Liver (tissue), 9 donors: ENCODE data around the gene EYA3. TPM values are rescaled to one million over a fixed set of nuclear protein-coding genes. Genes with fewer than 3 reads are reported as not detected.

Experiments
- DNase-seq: peaks from one replicate; pipeline ENCODE4 v3.0.0-alpha.2; 2017; ENCODE audit warnings: low spot score
- H3K27ac ChIP-seq, 2 donors: one replicate each; pipeline ENCODE4 v1.7.0; 2013; ENCODE audit warnings: inconsistent platforms in 2 of 2, low read length in 2 of 2, control low read depth in 1 of 2, low read depth in 1 of 2, mild to moderate bottlenecking in 1 of 2
- H3K27me3 ChIP-seq, 4 donors: one replicate each; pipeline versions ENCODE4 v1.6.1 to v1.7.0; 2013; ENCODE audit warnings: low read length in 3 of 4, inconsistent platforms in 1 of 4, mild to moderate bottlenecking in 1 of 4, moderate library complexity in 1 of 4; ENCODE audit not compliant: control insufficient read depth in 4 of 4, insufficient read depth in 4 of 4
- H3K36me3 ChIP-seq, 4 donors: one replicate each; pipeline versions ENCODE4 v1.6.1 to v1.7.0; 2013; ENCODE audit warnings: low read length in 3 of 4, mild to moderate bottlenecking in 3 of 4, low read depth in 1 of 4, moderate library complexity in 1 of 4; ENCODE audit not compliant: control insufficient read depth in 4 of 4, insufficient read depth in 3 of 4
- H3K4me1 ChIP-seq, 4 donors: one replicate each; pipeline versions ENCODE4 v1.6.1 to v1.7.0; 2013; ENCODE audit warnings: low read length in 3 of 4, mild to moderate bottlenecking in 3 of 4, moderate library complexity in 1 of 4; ENCODE audit not compliant: control insufficient read depth in 4 of 4, insufficient read depth in 4 of 4
- H3K4me3 ChIP-seq, 3 donors: one replicate each; pipeline versions ENCODE4 v1.6.1 to v1.7.0; 2013; ENCODE audit warnings: low read length in 3 of 3, control low read depth in 1 of 3, low read depth in 1 of 3, mild to moderate bottlenecking in 1 of 3
- H3K9ac ChIP-seq, 2 donors: one replicate each; pipeline ENCODE4 v1.7.0; 2013; ENCODE audit warnings: low read length in 2 of 2, mild to moderate bottlenecking in 2 of 2, moderate library complexity in 2 of 2, control low read depth in 1 of 2, low read depth in 1 of 2
- H3K9me3 ChIP-seq, 4 donors: one replicate each; pipeline versions ENCODE4 v1.6.1 to v1.7.0; 2013; ENCODE audit warnings: low read length in 3 of 4; ENCODE audit not compliant: control insufficient read depth in 4 of 4
- ATF3 ChIP-seq: IDR thresholded peaks from 2 replicates; pipeline ENCODE4 v1.6.1; 2016; ENCODE audit warnings: antibody characterized with exemption
- EGR1 ChIP-seq, 2 donors: IDR thresholded peaks; 2 replicates each; pipeline ENCODE4 v1.6.1; 2016 to 2018; ENCODE audit warnings: antibody characterized with exemption in 2 of 2, low read depth in 2 of 2
- FOXA1 ChIP-seq: IDR thresholded peaks from 2 replicates; pipeline ENCODE4 v1.6.1; 2016; ENCODE audit warnings: antibody characterized with exemption
- FOXA2 ChIP-seq: IDR thresholded peaks from 2 replicates; pipeline ENCODE4 v1.6.1; 2016; ENCODE audit warnings: antibody characterized with exemption
- GABPA ChIP-seq, 2 donors: IDR thresholded peaks in 1 of 2; conservative IDR thresholded peaks in 1 of 2; 2 replicates each; pipeline ENCODE4 v1.6.1; 2016; ENCODE audit warnings: antibody characterized with exemption in 2 of 2, mild to moderate bottlenecking in 1 of 2, moderate library complexity in 1 of 2
- HNF4A ChIP-seq, 2 donors: conservative IDR thresholded peaks; 2 replicates each; pipeline ENCODE4 v1.6.1; 2016; ENCODE audit warnings: antibody characterized with exemption in 2 of 2, mild to moderate bottlenecking in 2 of 2
- JUND ChIP-seq, 2 donors: IDR thresholded peaks; 2 replicates each; pipeline ENCODE4 v1.6.1; 2016; ENCODE audit warnings: antibody characterized with exemption in 2 of 2
- NR2F2 ChIP-seq: IDR thresholded peaks from 2 replicates; pipeline ENCODE4 v1.6.1; 2016; ENCODE audit warnings: antibody characterized with exemption
- RAD21 ChIP-seq, 2 donors: IDR thresholded peaks; 2 replicates each; pipeline ENCODE4 v1.6.1; 2016; ENCODE audit warnings: antibody characterized with exemption in 2 of 2, mild to moderate bottlenecking in 2 of 2
- RXRA ChIP-seq, 2 donors: IDR thresholded peaks; 2 replicates each; pipeline ENCODE4 v1.6.1; 2017 to 2018; ENCODE audit warnings: antibody characterized with exemption in 2 of 2, mild to moderate bottlenecking in 1 of 2
- SP1 ChIP-seq: IDR thresholded peaks from 2 replicates; pipeline ENCODE4 v1.6.1; 2018; ENCODE audit warnings: antibody characterized with exemption, mild to moderate bottlenecking
- YY1 ChIP-seq: IDR thresholded peaks from 2 replicates; pipeline ENCODE4 v1.6.1; 2016; ENCODE audit warnings: antibody characterized with exemption, mild to moderate bottlenecking
- ZBTB33 ChIP-seq: IDR thresholded peaks from 2 replicates; pipeline ENCODE4 v1.6.1; 2016; ENCODE audit warnings: antibody characterized with exemption
- WGBS: extraction: QIAGEN DNeasy Blood & Tissue Kit; methylation state at CpG from one replicate; pipeline ENCODE4 v1.1.7; 2013; 5-methylcytosine and 5-hydroxymethylcytosine counted together
- polyA plus RNA-seq, 2 donors: library from polyadenylated mRNA; stranded (reverse) in 1 of 2; unstranded in 1 of 2; fragments of 200-250 nt in 1 of 2; fragments of >200 nt in 1 of 2; fragmentation: Nextera tagmentation in 1 of 2; extraction: Ambion mirVana in 1 of 2; gene quantifications; one replicate each; pipeline versions ENCODE4 v1.2.1 to v1.2.3, GENCODE V29; 2013 to 2015
- total RNA-seq, 2 donors: library from RNA; depleted of rRNA; stranded (reverse); fragments of >200 nt; gene quantifications; one replicate each; pipeline ENCODE4 v1.2.3, GENCODE V29; 2014
- TF ChIP-seq, protein P1 (sequence below): IDR thresholded peaks from 2 replicates; pipeline ENCODE4 v1.6.1; 2016; ENCODE audit warnings: antibody characterized with exemption
- TF ChIP-seq, protein P2 (sequence below): fragments of 150-350 bp; IDR thresholded peaks from 2 replicates; pipeline ENCODE4 v1.5.1; 2017; ENCODE audit warnings: improper control_type of control experiment, low read depth, low read length; ENCODE audit not compliant: missing input control
- donor health status: healthy.
- donor health status: healthy.
- donor health status: healthy.
- donor health status: healthy.
- donor health status: healthy.

Gene EYA3
- total and polyA plus RNA-seq, 4 donors = 3.6 to 12.6 (median 6.0) TPM

GRCh38 chr1:27974417-27974781 lies 114.0 kb downstream of the EYA3 start:
- H3K36me3 ChIP-seq = peaks cover 7 to 20% (median 13%) of the 10 kb centered on the region in 4 donors
- no peak overlapping the region for H3K4me3 ChIP-seq
- peaks cover 0 to 2% (median 0%) of the 10 kb centered on the region in 4 donors for H3K4me1 ChIP-seq
- H3K9ac ChIP-seq = no peak overlapping the region
- H3K27me3 ChIP-seq = no peaks in the 10 kb centered on the region
- H3K27ac ChIP-seq = no peak overlapping the region
- TF ChIP-seq ZBTB33 (no peak), RAD21 (IDR thresholded peaks at IDR 0.05) (no peak), FOXA2 (no peak), JUND (IDR thresholded peaks at IDR 0.05) (no peak), NR2F2 (no peak)
- DNase-seq = no peak
- H3K9me3 ChIP-seq = no peaks in the 10 kb centered on the region

DNA sequence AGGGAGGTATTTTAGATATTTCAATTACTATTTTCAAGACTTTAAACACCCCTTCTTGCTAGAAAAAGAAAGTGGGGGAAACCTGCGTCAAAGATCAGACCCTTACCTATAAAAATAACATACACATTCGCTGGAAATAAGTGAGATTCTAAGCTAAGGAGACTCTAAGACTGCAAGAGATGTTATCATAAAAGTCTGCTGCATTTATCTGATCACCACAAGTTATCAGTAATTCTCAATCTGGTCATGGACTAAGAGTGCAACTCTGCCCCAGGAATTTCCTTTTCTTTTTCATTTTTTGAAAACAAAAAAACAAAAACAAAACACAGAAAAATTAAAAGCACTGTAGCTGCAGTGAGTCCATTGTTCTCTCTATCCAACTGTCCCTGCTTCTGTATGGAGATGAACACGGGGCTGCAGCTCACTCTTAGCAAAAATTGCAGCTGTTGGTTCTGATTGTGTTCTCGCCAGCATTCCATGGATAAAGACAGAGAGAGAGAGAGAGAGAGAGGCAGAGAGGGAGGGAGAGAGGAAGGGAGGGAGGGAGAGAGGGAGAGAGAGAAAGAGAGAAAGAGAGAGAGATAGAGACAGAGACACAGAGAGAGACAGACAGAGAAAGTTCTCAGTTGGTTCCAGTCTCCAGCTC lies 114.5 kb downstream of the EYA3 start:
- Histone ChIP-seq H3K4me1 (no peaks in the 10 kb centered on the region), H3K36me3 (peaks cover 7 to 20% (median 13%) of the 10 kb centered on the region in 4 donors), H3K27me3 (no peaks in the 10 kb centered on the region), H3K27ac (no peak overlapping the region), H3K9ac (no peak overlapping the region), H3K4me3 (no peak overlapping the region), H3K9me3 (no peaks in the 10 kb centered on the region)
- 92% methylated on average over 4 of the region's 4 CpGs for WGBS
- no peak for TF ChIP-seq EGR1 (IDR thresholded peaks at IDR 0.05; ENCODE audit: low read depth in 2 of 2)
- no peak for TF ChIP-seq HNF4A (conservative IDR thresholded peaks at IDR 0.05)
- TF ChIP-seq NR2F2 = no peak
- no peak for TF ChIP-seq ZBTB33
- TF ChIP-seq RXRA (IDR thresholded peaks at IDR 0.05) = no peak
- no peak for TF ChIP-seq YY1
- no peak for TF ChIP-seq FOXA1
- TF ChIP-seq, protein P1, sequence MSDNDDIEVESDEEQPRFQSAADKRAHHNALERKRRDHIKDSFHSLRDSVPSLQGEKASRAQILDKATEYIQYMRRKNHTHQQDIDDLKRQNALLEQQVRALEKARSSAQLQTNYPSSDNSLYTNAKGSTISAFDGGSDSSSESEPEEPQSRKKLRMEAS = no peak
- TF ChIP-seq ATF3 = no peak
- TF ChIP-seq GABPA (IDR thresholded peaks at IDR 0.05 in 1 of 2, conservative IDR thresholded peaks at IDR 0.05 in 1 of 2) = no peak
- TF ChIP-seq JUND (IDR thresholded peaks at IDR 0.05) = no peak
- no peak for TF ChIP-seq SP1
- no peak for TF ChIP-seq FOXA2
- no peak for DNase-seq

- H3K4me1 ChIP-seq = no peaks in the 10 kb centered on the region
- no peak overlapping the region for H3K9ac ChIP-seq
- H3K36me3 ChIP-seq = peaks cover 3 to 33% (median 11%) of the 10 kb centered on the region in 4 donors
- no peak for DNase-seq
- H3K9me3 ChIP-seq = no peaks in the 10 kb centered on the region
- H3K27ac ChIP-seq = no peak overlapping the region
- H3K27me3 ChIP-seq = no peaks in the 10 kb centered on the region
- 80% methylated on average over 4 of the region's 4 CpGs for WGBS
- no peak overlapping the region for H3K4me3 ChIP-seq
- TF ChIP-seq SP1 (no peak), EGR1 (IDR thresholded peaks at IDR 0.05; ENCODE audit: low read depth in 2 of 2) (no peak), ZBTB33 (no peak)
- TF ChIP-seq, protein P2, sequence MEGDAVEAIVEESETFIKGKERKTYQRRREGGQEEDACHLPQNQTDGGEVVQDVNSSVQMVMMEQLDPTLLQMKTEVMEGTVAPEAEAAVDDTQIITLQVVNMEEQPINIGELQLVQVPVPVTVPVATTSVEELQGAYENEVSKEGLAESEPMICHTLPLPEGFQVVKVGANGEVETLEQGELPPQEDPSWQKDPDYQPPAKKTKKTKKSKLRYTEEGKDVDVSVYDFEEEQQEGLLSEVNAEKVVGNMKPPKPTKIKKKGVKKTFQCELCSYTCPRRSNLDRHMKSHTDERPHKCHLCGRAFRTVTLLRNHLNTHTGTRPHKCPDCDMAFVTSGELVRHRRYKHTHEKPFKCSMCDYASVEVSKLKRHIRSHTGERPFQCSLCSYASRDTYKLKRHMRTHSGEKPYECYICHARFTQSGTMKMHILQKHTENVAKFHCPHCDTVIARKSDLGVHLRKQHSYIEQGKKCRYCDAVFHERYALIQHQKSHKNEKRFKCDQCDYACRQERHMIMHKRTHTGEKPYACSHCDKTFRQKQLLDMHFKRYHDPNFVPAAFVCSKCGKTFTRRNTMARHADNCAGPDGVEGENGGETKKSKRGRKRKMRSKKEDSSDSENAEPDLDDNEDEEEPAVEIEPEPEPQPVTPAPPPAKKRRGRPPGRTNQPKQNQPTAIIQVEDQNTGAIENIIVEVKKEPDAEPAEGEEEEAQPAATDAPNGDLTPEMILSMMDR = no peak
Measured at GRCh38 chr1:27972141-27972540, 116.3 kb downstream of the EYA3 start.
